Subcutaneous adipose tissue (tissue), 4 donors: ENCODE measurements around the gene INPP5E. TPM values are rescaled to one million over a fixed set of nuclear protein-coding genes. Genes with fewer than 3 reads are reported as not detected.

Experiments used
- CTCF ChIP-seq: fragments of 450-650 bp; IDR thresholded peaks from one replicate; pipeline ENCODE4 v1.5.1; 2016; ENCODE audit warnings: low read depth, mild to moderate bottlenecking, control low read depth, antibody characterized with exemption, moderate library complexity
- total RNA-seq, 4 donors: library from RNA; depleted of rRNA; stranded (reverse); fragments of >200 nt; gene quantifications; one replicate each; pipeline ENCODE4 v1.1.0, GENCODE V29; 2016

The INPP5E gene
- total RNA-seq, 4 donors from 2014 or later, result 4.4 to 12.8 (median 5.0) TPM

GRCh38 chr9:136434580-136435169 lies 5.0 kb downstream of the INPP5E start:
- no peak for TF ChIP-seq CTCF

- TF ChIP-seq CTCF, result no peak
Observed at GRCh38 chr9:136433849-136434579, 5.6 kb downstream of the INPP5E start.

- no peak for TF ChIP-seq CTCF
Observed at GRCh38 chr9:136433043-136433715, 6.5 kb downstream of the INPP5E start.

GRCh38 chr9:136432591-136432990 lies 7.1 kb downstream of the INPP5E start:
- no peak for TF ChIP-seq CTCF

- no peak for TF ChIP-seq CTCF
Observed at GRCh38 chr9:136431782-136432350, 7.8 kb downstream of the INPP5E start.

GRCh38 chr9:136430588-136431234 lies 8.9 kb downstream of the INPP5E start:
- TF ChIP-seq CTCF, result no peak
